Mesenchymal stem cell (in vitro differentiated cells and primary cell): ENCODE measurements around the gene CAMK2G.
A peak's percentile ranks its signal among the peaks of the same experiment; 100 is the strongest.
"Not testable (repeated sequence)": the region's sequence is repeated elsewhere in the genome, so short reads cannot be mapped to it uniquely, and the experiment has no call there.

Experiments
- DNase-seq: peaks from one replicate; pipeline ENCODE4 v3.0.0-alpha.2; 2013
- H2AFZ ChIP-seq: one replicate; pipeline ENCODE4 v1.6.1; 2013; ENCODE audit warnings: low read depth, mild to moderate bottlenecking, control low read depth, inconsistent platforms, low read length, moderate library complexity
- H2AK5ac ChIP-seq: 2 replicates; pipeline ENCODE4 v1.6.1; 2013; ENCODE audit warnings: low read length, moderate library complexity, mild to moderate bottlenecking, inconsistent platforms; ENCODE audit not compliant: severe bottlenecking
- H2BK120ac ChIP-seq: one replicate; pipeline ENCODE4 v1.6.1; 2013; ENCODE audit warnings: low read depth, mild to moderate bottlenecking, inconsistent platforms, low read length, moderate library complexity
- H2BK12ac ChIP-seq, 2 experiments: one replicate each; pipeline ENCODE4 v1.6.1; 2013; ENCODE audit warnings: inconsistent platforms in 2 of 2, low read length in 2 of 2, mild to moderate bottlenecking in 2 of 2, moderate library complexity in 2 of 2, control low read depth in 1 of 2
- H2BK15ac ChIP-seq: one replicate; pipeline ENCODE4 v1.6.1; 2013; ENCODE audit warnings: mild to moderate bottlenecking, low read depth, inconsistent platforms; ENCODE audit not compliant: poor library complexity, severe bottlenecking
- H2BK5ac ChIP-seq: 2 replicates; pipeline ENCODE4 v1.6.1; 2013; ENCODE audit warnings: low read depth, mild to moderate bottlenecking, low read length, control low read depth, inconsistent platforms; ENCODE audit not compliant: poor library complexity, severe bottlenecking
- H3K14ac ChIP-seq, 2 experiments: one replicate each; pipeline ENCODE4 v1.6.1; 2013; ENCODE audit warnings: inconsistent platforms in 2 of 2, low read length in 2 of 2, control low read depth in 1 of 2, mild to moderate bottlenecking in 1 of 2, moderate library complexity in 1 of 2
- H3K18ac ChIP-seq, 2 experiments: one replicate each; pipeline ENCODE4 v1.6.1; 2013; ENCODE audit warnings: inconsistent platforms in 2 of 2, low read length in 2 of 2, control low read depth in 1 of 2, low read depth in 1 of 2, mild to moderate bottlenecking in 1 of 2
- H3K23ac ChIP-seq, 2 experiments: one replicate each; pipeline ENCODE4 v1.6.1; 2013; ENCODE audit warnings: inconsistent platforms in 2 of 2, low read length in 2 of 2, mild to moderate bottlenecking in 2 of 2, moderate library complexity in 2 of 2, control low read depth in 1 of 2
- H3K27ac ChIP-seq: 2 replicates; pipeline ENCODE4 v1.5.1; 2013; ENCODE audit warnings: mild to moderate bottlenecking, moderate library complexity, low read length, control low read depth, inconsistent platforms; ENCODE audit not compliant: poor library complexity, severe bottlenecking
- H3K27me3 ChIP-seq, 2 experiments: 2 replicates each; pipeline versions ENCODE4 v1.6.1 to v1.7.0; 2013; ENCODE audit warnings: low read length in 2 of 2, mild to moderate bottlenecking in 2 of 2, moderate library complexity in 2 of 2, control low read depth in 1 of 2, inconsistent platforms in 1 of 2; ENCODE audit not compliant: control insufficient read depth in 1 of 2, insufficient read depth in 1 of 2
- H3K36me3 ChIP-seq, 2 experiments: 2 replicates each; pipeline versions ENCODE4 v1.6.1 to v1.7.0; 2013; ENCODE audit warnings: low read length in 2 of 2, control low read depth in 1 of 2, inconsistent platforms in 1 of 2, low read depth in 1 of 2, mild to moderate bottlenecking in 1 of 2; ENCODE audit not compliant: insufficient read depth in 2 of 2, control insufficient read depth in 1 of 2
- H3K4ac ChIP-seq, 2 experiments: one replicate each; pipeline ENCODE4 v1.6.1; 2013; ENCODE audit warnings: inconsistent platforms in 2 of 2, low read length in 2 of 2, mild to moderate bottlenecking in 2 of 2, moderate library complexity in 2 of 2, control low read depth in 1 of 2, low read depth in 1 of 2
- H3K4me1 ChIP-seq: 2 replicates; pipeline ENCODE4 v1.6.1; 2013; ENCODE audit warnings: low read depth, low read length, control low read depth; ENCODE audit not compliant: control insufficient read depth, insufficient read depth
- H3K4me2 ChIP-seq: 2 replicates; pipeline ENCODE4 v1.6.1; 2013; ENCODE audit warnings: low read length, mild to moderate bottlenecking, inconsistent platforms; ENCODE audit not compliant: poor library complexity, severe bottlenecking
- H3K4me3 ChIP-seq, 2 experiments: 2 replicates each; pipeline versions ENCODE4 v1.5.1 to v1.7.0; 2013; ENCODE audit warnings: low read length in 2 of 2, mild to moderate bottlenecking in 2 of 2, control low read depth in 1 of 2, low read depth in 1 of 2; ENCODE audit not compliant: insufficient read depth in 1 of 2
- H3K79me1 ChIP-seq: replicated peaks from 2 replicates; pipeline ENCODE4 v1.6.1; 2013; ENCODE audit warnings: mild to moderate bottlenecking, control low read depth, low read length, inconsistent platforms; ENCODE audit not compliant: poor library complexity, severe bottlenecking
- H3K9ac ChIP-seq: 2 replicates; pipeline ENCODE4 v1.7.0; 2013; ENCODE audit warnings: mild to moderate bottlenecking, low read length, moderate library complexity
- H3K9me3 ChIP-seq: 2 replicates; pipeline ENCODE4 v1.7.0; 2013; ENCODE audit warnings: mild to moderate bottlenecking, low read length; ENCODE audit not compliant: control insufficient read depth
- H4K8ac ChIP-seq: one replicate; pipeline ENCODE4 v1.6.1; 2013; ENCODE audit warnings: inconsistent platforms, mild to moderate bottlenecking, low read length, moderate library complexity
- H4K91ac ChIP-seq: one replicate; pipeline ENCODE4 v1.6.1; 2013; ENCODE audit warnings: mild to moderate bottlenecking, low read length, inconsistent platforms
- WGBS: methylation state at CpG from one replicate; pipeline ENCODE4 v1.1.7; 2013; ENCODE audit warnings: mixed read lengths; 5-methylcytosine and 5-hydroxymethylcytosine counted together

Gene CAMK2G

DNA sequence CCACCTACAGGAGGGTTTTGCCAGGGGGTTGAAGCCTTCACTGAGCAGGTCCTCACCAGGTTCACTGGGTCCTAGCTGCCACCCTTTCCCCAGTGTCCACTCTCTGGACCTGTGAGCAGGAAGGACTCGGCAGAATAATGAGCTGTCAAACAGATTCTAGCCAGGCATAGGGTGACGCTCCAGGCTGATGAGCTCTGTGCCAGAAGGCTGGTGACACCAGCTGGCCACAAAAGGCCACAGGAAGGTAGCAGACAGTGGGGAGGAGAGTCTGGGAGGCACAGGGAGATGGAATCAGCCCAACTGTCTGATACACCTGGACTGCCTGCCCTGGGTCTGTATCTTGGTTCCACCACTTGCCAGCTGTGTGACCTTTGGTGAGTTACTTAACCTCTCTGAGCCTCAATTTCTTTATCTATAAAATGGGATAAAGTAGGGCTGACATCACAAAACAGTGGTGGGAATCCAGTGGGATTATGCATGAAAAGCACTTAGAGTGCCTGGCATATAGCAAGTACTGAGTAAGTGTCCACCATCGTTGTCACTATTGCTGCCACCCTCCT is 36.3 kb downstream of the CAMK2G start:
- Histone ChIP-seq H4K8ac (no peak overlapping the region), H3K18ac (peak overlapping the region in 1 of 2 experiments; percentile 18), H3K27ac (no peak overlapping the region), H3K23ac (no peak overlapping the region), H2AK5ac (no peak overlapping the region), H3K79me1 (no peaks in the 10 kb centered on the region), H3K9ac (peak overlapping the region; percentile 66), H4K91ac (no peak overlapping the region), H2BK120ac (no peak overlapping the region), H3K9me3 (no peaks in the 10 kb centered on the region), H2AFZ (no peak overlapping the region), H2BK15ac (no peak overlapping the region), H2BK5ac (no peak overlapping the region), H2BK12ac (no peak overlapping the region), H3K14ac (no peak overlapping the region), H3K36me3 (peaks cover 58 to 67% of the 10 kb centered on the region in 2 experiments), H3K4me1 (peaks cover 14% of the 10 kb centered on the region), H3K27me3 (no peaks in the 10 kb centered on the region), H3K4ac (no peak overlapping the region), H3K4me3 (no peak overlapping the region), H3K4me2 (no peak overlapping the region)
- no peak for DNase-seq
- 90% methylated on average over 3 of the region's 3 CpGs for WGBS

DNA sequence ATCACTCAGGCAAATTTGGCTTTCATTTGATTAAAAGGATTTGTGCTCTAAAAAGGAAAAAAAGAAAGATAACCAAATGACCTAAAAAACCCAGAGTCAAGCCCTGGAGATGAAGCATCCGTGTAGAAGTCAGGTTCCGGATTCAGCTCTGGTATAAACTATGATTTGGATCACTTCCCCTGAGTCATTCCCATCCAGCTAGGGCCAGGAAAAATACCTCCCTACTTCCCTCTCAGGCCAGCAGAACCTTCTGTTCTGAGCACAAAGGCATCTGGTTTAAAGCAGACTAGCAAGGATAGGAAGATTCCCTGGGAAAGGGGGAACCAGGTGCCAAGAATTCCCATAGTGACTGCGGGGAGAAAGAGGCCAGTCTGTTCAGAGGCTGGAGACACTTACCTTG is 37.3 kb downstream of the CAMK2G start:
- no peak overlapping the region for H2BK12ac ChIP-seq
- H4K8ac ChIP-seq: no peak overlapping the region
- peak overlapping the region; percentile 66 for H3K9ac ChIP-seq
- H2BK5ac ChIP-seq: no peak overlapping the region
- H3K27me3 ChIP-seq: no peaks in the 10 kb centered on the region
- no peak overlapping the region for H3K4ac ChIP-seq
- peaks cover 49 to 58% of the 10 kb centered on the region in 2 experiments for H3K36me3 ChIP-seq
- no peak overlapping the region for H2BK15ac ChIP-seq
- H3K27ac ChIP-seq: peak overlapping the region; percentile 0
- H3K4me3 ChIP-seq: no peak overlapping the region
- DNase-seq: peak; percentile 53
- WGBS: 56% methylated on average over 3 of the region's 3 CpGs
- H3K14ac ChIP-seq: no peak overlapping the region
- H3K4me1 ChIP-seq: peaks cover 14% of the 10 kb centered on the region
- no peak overlapping the region for H3K4me2 ChIP-seq
- no peaks in the 10 kb centered on the region for H3K9me3 ChIP-seq
- H3K18ac ChIP-seq: no peak overlapping the region
- H3K79me1 ChIP-seq: no peaks in the 10 kb centered on the region
- H2AFZ ChIP-seq: no peak overlapping the region
- H2AK5ac ChIP-seq: no peak overlapping the region
- H4K91ac ChIP-seq: no peak overlapping the region
- no peak overlapping the region for H2BK120ac ChIP-seq
- H3K23ac ChIP-seq: no peak overlapping the region

DNA sequence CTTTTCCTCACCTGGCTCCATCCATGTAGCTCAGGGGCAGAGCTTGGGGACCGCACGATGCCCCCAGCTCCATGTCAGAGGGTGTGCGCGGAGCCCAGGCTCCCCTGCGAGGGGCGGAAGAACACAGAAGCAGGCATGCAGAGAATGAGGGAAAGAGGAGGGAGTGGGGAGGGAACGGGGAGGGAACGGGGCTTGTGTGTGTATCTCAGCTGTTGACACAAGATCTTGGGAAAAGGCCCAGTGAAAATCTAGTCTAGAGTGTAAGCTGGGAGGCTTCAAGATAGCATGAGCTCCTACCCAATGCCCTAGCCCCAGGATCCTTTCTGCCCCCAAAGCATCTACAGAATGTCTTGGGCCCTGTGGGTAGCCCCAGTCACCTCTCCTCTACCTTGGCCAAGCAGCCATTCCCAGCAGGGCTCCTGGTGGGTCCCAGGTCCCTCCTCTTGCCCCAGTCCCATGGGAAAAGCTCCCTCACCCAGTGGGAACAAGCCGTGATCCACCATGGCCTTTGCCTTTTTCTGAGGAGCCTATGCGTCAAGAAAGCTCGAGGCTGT is 37.9 kb downstream of the CAMK2G start:
- Histone ChIP-seq H3K27me3 (no peaks in the 10 kb centered on the region), H4K91ac (no peak overlapping the region), H3K9ac (peak overlapping the region; percentile 66), H2AK5ac (no peak overlapping the region), H2AFZ (no peak overlapping the region), H3K27ac (no peak overlapping the region), H2BK5ac (no peak overlapping the region), H3K18ac (no peak overlapping the region), H3K9me3 (no peaks in the 10 kb centered on the region), H3K79me1 (no peaks in the 10 kb centered on the region), H3K4me1 (peaks cover 14% of the 10 kb centered on the region), H3K14ac (no peak overlapping the region), H3K4me3 (no peak overlapping the region), H3K36me3 (peaks cover 45 to 54% of the 10 kb centered on the region in 2 experiments), H3K4me2 (no peak overlapping the region), H3K4ac (no peak overlapping the region), H4K8ac (no peak overlapping the region), H2BK15ac (no peak overlapping the region), H2BK12ac (no peak overlapping the region), H2BK120ac (no peak overlapping the region), H3K23ac (no peak overlapping the region)
- WGBS: 96% methylated on average over 11 of the region's 11 CpGs
- no peak for DNase-seq

DNA sequence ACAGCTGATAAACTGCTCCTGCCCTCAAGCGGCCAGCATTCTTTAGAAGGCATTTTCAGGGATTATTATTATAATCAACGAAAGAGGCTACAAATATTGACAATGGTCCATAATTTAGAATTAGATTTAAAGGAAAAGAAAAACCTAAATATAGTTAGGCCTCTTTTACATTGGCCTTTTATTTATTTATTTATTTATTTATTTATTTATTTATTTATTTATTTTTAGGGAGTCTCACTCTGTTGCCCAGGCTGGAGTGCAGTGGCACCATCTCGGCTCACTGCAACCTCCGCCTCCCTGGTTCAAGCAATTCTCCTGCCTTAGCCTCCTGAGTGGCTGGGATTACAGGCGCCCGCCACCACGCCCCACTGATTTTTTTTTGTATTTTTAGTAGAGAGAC is 45.3 kb downstream of the CAMK2G start:
- H2BK120ac ChIP-seq: not testable (repeated sequence)

More for the DNA sequence above, 45.3 kb downstream of the CAMK2G start:
- not testable (repeated sequence) for H3K79me1 ChIP-seq, H3K14ac ChIP-seq, H3K27me3 ChIP-seq, H2BK5ac ChIP-seq, H2AK5ac ChIP-seq, H3K9ac ChIP-seq, H2AFZ ChIP-seq, H3K4me3 ChIP-seq, H3K4ac ChIP-seq, H3K27ac ChIP-seq, H2BK12ac ChIP-seq, DNase-seq, H4K91ac ChIP-seq, H3K18ac ChIP-seq, H3K4me2 ChIP-seq, H4K8ac ChIP-seq, H3K9me3 ChIP-seq, H2BK15ac ChIP-seq, H3K23ac ChIP-seq
- H3K36me3 ChIP-seq: peaks cover 27 to 58% of the 10 kb centered on the region in 2 experiments
- peaks cover 15% of the 10 kb centered on the region for H3K4me1 ChIP-seq
- 99% methylated on average over 5 of the region's 7 CpGs for WGBS
